ENCODE results near the gene RAB7B.

Gene RAB7B

DNA sequence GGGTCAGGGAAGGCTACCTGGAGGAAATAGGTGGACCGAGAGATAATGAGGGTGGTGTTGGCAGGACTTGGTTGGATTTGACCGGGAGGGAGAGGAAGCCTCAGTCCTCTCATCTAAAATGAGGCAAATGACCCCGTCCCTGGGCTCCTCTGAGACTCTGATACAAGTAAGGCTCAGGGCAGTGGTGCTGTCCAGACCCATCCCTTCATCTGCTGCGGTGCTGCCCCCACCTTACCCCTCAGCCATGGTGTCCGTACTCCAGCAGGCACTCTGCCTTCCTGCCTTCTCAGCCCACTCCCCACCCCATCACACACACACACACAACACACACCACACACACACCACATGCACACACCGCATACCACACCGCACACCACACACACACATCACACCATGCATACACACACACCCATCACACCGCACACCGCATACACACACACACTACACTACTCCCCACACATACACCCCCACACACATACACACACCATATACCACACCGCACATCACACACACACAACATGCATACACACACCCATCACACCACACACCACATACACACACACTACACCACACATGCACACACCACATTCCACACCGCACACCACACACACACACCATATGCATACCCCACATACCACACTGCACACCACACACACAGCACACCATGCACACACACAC, 30.6 kb downstream of the RAB7B start:
- no peak for DNase-seq

DNA sequence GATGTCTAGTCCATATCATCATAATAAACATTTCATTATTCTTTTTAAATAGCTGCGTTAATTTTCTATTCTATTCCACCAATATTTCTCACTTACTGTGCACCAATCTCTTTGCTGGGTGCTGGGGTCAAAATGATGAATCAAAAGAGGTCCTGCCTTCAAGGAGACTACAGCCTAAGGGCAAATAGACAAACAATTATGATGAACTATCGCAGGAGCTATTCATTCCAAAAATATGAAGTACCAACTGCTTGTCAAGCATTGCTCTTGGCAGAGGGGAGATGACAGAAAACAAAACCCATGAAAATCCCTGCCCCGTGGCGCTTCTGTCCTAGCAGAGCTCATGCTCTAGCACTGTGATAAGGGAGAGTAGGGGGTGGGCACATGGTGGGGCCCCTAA, 31.1 kb downstream of the RAB7B start:
- no peak for DNase-seq

DNA sequence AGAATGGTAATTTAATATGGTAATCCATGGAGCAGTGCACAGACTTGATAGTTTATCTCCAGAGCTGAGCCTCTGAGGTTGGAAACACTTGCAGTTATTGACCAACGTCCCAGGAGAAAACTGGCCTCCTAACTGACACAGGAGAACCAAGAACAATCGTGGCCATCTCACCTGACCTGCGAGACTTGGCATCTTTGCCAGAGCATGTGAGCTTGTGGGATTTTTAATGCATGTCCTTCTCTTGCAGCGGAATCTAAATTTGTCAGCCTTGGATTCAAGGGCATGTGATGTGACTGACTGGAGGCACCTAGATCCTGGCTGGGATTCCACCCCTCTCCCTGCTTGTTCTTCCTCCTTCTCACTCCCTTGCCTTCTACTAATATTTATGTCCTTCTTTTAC, 32.1 kb downstream of the RAB7B start:
- no peak for DNase-seq

DNA sequence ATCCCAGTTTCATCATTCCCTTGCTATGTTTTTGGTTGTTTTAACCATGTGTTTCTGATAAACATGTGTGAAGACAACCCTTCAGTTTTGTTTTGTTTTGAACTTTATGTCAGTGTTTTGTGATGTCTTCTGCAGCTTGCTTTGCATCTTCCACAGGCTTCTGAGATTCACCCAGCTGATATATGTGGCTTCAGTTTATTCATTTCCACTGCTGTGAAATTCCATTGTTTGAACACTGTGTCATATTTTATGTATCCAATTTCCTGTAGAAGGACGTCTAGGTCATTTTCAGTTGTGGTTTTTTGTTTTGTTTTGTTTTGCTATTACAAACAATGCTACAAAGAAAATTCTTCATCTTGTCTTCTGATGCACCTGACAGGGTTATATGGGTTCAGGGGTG, 32.7 kb downstream of the RAB7B start:
- no peak for DNase-seq

DNA sequence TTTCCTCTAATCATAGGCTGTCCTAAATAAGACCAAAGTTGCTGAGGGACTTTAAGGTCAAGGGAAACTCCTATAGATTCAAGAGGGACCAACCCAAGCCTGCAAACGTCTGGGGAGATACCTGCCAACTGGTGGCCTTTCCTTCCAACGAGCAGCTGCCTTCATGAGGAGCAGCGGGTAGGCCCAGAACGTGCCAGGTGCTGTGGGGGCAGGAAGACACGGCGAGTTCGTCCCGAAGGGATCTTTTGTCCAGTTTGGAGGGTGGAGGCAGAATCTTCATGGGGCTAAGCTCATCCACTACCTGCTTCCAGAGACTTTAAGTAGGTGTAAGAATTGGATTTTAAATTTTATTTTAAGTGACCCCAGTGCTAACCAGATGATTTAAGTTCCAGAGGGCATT, 34.0 kb downstream of the RAB7B start:
- DNase-seq, result no peak

DNA sequence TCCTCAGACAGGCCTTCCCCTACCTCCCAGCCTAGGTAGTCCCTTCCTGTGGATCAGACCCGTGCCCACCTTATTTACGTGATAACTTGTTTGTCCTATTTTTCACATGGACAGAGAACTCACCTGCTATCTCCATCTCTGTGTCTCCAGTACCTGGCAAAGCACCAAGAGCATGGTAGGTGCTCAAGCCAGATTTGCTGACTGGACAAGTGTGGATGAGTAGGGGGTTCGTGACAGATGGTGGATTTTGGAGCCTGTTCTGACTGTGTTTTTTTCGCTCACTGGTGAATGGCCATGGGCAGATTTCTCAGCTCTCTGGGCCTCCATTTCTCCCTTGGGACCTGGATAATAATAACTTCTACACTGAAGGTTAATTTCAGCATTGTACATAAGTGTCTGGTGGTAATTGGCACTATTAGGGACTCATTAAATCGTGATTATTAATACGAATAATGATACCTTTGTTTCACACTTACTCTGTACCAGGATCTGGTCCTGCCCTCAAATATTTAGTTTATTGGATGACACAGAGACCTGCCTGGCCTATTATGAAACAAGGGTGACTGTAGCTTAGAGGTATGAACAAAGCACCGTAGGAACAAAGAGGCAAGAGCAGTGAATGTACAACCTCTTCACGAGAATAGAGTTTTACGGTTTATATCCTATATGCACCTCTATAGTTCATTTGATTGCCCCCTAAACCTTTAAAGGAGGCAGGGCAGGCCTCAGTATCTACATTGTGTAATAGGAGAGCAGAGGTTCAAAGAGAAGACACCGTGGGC, 35.5 kb downstream of the RAB7B start:
- no peak for DNase-seq

DNA sequence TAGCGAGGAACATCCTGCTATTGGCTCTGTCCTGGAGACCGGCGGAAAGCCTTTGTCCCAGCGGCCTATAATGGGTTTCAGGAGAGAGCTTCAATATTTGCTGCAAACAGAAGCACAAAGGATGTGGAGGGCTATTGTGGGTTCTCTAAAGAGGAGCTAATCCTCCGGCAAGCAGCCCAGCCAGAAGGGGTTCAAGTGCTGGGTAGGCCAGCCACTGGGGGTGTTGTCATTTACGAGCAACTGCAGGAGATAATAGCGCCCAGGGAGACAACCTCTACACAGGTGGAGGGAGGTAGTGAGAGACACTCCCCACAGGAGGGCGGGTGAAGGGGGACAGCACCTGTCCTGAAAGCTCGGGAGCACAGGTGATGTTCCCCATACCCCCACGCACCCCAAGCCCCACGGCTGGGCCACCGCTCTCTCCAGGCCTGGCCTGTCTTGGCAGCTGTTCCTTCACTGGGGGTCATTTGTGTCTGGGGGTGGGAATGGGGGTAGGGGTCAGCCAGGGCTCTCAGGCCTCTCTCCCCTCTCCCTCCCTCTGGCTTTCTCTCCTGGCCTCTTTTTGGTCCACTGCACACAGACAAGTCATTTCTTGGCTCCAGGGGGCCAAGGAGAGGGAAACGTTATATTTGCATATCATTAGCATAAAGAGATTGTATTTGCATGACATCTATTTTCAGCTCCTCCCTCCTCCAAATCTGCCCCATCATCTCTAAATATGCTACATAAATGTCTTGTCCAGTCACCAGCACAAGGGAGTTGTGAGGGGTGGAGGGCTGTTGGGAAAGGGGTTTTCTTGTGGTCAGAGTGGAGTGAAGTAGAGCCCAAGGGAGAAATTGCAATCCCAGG, 37.9 kb downstream of the RAB7B start:
- DNase-seq, result no peak

DNA sequence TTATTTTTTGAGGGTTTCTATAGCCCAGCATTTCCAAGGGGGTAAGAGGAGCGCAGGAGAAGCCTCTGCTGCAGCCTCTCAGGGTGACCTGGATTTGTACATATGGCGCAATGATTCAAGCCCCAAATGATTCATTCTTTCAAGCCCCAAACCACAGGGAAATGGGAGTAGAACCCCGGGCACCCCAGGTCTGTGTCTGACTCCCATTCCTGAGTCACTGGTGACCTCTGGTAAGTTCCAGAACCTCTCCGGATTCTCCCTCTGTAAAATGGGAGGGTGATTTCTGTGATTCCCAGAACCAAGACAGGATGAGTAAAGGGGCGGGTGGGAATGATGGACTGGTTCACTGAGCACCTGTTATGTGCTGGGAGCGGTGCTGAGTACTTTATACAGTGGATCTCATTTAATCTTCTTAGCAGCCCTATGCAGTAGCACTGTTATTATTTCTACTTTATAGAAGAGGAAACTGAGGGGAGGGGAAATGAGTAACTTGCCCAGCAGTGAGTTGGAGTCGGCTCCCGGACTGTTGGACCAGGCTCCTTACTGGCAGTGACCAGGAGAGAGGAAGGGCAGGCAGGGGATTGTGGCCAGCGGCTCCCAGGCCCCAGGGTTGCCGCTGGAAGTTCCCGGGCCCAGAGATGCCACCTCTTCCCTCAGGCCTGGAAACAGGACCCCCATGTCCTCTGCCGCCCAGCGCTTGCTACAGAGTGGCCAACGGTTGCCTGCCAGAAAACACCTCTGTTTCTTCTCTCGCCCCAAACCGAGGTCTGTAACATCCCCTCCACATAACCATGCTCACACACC, 39.6 kb downstream of the RAB7B start:
- no peak for DNase-seq

DNA sequence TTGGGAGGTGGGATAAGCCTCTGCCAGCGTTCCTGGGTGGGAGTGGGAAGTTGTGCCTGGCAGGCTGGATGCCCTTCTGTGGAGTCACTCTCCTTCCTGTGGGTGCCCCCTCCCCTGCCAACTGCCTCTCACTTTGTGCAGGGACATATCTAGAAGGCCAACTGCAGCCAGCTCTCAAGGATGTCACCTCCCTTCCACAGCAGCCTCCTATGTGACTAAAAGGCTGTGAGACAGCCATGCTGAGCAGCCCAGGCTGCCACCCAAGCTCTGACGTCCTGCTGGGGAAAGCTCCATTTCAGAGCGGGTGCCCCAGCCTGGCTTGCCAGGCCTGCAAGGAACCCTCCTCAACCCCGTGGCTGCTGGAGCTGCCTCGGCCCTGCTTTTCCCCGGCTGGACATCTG, 40.4 kb downstream of the RAB7B start:
- DNase-seq, result no peak

DNA sequence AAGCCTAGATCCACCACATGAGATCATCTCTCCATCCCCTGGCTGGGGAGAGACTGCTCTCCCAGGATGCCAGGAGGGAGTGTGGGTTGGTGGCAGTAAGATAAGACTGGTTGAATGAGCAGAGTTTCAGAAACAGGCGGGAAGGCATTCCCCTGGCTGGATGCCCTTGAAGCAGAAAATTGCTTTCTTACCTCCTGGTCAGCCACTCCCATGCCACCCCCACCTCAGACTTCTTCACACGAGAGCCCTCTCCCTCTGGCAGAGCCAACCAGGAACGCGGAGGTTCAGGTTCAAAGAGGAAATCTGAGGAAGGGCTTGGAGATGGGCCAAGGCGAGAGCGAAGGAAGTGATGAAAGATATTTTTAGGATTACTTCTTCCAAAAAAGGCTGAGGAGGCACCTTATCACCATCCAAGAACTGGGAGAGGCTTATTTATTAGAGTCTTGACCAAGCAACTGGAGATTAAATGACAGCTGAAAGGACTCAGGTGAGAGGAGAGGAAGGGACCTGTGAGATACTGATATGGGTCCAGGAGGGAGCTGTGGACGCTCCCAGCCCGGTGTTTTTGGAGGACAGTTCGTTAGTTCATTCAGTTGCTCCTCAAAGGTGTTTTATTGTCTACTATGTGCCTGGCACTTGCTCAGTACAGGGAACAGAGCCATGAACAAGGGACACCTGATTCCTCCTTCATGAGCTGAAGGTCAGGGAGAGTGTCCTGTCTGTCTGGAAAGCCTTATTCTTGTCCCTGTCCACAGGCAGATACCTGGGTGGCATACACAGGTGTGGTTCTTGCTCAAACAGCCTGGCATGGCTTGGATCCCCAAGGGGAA, 41.0 kb downstream of the RAB7B start:
- DNase-seq, result no peak

DNA sequence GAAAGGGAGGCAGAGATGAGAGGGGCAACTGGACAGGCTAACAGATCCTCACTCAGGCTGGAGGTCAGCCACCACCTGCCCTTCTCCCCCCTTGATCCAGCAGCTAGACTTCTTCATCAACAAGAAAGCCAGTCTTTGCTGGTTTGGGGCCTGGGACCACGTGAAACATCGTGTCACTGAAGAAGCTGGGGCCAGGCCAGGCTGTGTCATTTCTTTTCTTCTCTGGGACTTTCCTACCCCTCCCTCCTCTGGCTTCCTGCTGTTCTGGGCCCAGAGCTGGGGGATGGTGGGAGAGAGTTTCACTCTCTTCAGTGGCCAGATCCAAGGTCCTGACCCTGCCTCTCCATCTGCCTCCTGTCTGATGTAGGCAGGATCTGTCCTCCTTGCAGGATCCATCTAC, 41.8 kb downstream of the RAB7B start:
- DNase-seq, result no peak

DNA sequence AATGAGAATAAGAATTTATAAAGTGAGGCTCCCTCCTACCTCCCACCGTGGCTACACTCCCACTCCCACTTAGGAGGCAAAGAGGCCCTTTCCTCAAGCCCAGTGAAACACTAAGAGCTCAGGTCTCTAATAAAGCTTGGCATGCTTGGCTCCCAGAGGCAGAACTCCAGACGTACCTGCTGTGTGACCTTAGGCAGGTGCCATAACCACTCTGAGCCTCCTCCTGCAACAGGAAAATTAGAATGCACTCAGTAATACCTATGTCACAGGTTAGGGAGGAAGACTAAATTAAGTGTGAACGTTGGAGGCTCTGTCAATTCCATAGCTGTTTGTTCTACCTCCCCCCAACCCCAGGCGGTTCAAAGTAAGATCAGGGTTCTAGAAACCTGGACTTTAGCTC, 43.4 kb downstream of the RAB7B start:
- no peak for DNase-seq

DNA sequence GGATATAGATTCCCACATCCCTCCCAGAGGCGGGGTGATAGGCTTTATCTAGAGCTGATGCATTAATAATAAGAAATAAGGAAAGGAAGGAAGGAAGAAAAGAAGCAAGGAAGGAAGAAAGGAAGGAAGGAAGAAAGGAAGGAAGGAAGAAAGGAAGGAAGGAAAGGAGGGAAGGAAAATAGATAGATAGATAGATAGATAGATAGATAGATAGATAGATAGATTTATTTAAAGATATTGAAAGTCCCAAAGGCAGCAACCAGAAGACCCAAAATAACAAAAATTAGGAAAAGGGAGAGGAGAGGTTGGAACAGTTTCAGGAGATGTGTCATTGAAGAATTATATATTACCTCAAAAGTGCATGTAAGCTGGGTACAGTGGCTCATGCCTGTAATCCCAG, 47.7 kb downstream of the RAB7B start:
- no peak for DNase-seq

DNA sequence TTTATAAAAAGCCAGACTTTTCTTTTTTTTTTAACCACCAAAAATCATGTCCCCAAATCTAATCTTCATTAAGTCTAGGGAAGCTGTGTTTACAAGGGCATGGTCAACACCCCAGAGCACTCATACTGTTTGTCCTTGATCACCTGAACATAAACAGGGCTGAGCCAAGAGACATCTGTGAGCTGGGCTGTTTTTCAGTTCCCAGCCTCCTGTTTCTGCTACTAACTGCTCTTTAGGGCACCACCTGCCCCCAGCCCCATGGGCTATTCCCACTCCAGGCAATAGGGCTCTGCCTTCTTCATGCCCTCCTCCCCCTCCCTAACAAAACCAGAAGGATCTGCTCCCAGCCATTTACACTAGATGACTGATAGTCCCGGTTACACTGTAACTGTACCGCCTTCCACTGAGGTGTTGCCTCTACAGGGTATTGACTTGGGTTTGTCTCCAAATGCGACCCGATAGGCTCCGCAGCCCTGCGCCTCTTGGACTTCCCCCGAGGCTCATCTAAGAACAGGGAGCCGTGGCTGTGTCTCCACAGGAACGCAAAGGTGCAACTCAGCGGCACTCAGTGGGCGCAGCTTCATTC, 48.3 kb downstream of the RAB7B start:
- no peak for DNase-seq

DNA sequence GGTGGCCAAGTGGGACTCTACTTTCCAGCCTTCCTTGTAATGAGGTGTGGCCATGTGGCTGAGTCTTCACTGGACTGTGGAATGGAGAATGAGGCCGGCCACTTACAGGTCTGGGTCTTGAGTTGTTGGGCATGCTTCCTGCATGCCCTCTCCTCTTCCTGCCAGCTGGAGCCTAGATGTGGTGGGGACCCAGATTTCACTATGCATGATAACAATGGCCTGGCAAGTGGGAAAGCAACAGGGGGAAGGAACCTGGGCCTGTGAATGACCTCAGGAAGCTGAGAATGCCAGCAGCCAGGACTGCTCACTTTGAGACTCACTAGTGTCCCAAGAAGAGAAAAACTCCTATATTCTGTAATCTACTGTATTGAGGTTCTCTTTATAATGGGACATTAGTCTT, 51.4 kb downstream of the RAB7B start:
- no peak for DNase-seq

DNA sequence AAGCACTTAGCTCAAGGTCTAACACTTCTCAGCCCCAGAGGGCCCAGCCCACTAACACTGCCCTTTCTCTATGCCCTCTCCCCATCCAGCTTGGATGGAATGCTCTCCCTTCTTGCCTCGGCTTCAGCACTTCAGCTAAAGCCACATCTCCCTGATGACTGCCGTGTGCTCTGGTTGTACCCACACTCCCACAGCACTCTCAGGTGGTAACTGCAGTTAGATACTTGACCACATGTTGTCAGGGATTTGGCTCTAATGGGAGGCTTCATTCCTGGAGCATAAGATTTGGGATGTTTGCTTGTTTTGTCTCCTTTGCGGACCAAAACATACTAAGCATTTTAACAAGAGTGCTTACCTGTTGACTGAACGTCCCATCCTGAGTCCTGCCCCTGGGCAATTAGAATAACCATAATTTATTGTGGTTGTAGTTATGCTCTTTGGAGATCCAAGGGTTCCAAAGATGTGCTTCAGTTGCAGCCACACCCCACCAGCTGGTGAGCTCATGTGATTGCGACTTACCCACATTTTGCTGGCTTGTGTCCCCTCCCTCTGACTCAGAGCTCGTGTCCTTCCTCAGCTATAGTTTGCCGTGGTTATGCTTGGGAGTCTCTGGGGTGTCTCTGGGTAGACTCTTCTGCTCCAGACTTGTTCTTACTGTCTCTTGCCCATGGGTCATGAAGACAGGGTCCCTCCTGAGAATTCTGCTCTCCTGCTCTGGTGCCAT, 52.2 kb downstream of the RAB7B start:
- DNase-seq, result no peak

DNA sequence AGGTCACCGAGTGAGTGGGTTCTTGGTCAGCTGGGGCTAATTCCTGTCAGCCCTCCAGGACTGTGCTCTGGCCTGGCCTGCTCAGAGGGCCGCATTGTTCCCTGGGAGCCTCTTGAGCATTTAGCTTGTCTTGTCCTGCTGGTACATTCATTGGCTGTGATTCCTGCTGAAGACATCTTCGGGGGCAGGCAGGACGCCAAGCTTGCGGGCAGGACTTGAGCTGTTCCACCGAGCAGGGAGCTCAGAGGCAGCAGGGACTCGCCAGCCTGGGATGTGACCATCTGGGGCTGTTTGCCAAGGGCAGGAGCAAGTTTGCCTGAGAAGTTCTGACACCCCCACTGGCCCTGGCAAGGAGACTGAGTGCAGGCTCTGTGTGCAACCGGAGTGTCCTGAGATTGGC, 52.9 kb downstream of the RAB7B start:
- no peak for DNase-seq

DNA sequence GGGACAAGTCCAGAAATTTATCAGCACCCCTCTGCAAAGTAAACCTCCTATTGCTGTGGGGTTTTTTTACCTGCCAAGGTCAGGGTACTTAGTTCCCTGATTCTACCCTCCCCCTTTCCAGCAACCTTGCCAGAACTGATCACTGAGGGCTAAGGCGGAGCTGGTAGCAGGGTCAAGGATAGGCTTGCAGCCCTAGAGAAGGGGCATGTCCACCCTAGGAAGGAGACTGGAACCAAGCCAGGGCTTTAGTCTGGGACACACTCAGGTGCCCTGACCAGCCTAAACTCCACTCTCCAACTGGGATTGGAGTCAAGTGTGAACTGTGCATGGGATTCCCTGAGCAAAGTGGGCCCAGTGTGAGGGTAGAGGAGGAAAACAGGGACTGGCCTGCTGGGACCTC, 53.4 kb downstream of the RAB7B start:
- no peak for DNase-seq

DNA sequence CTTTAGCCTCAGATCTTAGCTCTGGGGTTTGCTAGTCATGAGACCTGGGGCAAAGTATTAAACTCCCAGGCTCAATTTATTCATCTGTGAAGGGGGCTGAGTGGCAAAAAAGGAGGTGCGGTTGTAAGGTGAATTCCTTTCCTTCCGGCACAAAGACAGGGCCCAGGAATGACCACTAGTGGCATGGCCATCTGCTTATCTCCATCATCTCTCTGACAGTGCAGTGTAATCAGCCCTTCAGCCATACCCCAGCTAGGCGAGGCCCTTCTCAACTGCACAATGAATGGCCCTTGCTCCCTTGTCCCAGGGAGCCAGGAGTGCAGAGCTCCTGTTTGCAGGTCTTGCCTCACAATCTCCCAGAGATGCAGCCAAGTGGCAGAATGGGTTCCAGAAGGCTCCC, 54.3 kb downstream of the RAB7B start:
- no peak for DNase-seq

DNA sequence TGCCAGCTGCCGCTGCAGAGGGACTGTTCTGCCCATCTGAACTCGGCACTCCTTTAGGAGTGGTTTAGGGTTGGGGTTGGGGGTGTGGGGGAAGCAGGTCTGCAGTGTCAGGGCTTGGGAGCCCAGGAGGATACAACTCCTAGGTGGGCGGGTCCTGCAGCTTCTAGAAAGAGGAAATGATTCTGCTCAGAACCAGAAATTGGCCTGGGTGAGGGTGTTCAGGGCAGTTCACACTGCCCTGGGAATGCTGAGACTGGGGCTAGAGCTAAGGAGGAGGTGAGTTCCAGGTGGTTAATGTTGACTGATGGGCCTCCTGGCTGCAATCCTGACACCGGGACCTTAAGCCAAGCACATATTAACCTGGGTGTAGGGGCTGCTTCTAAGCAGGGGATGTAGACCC, 55.2 kb downstream of the RAB7B start:
- DNase-seq, result no peak

DNA sequence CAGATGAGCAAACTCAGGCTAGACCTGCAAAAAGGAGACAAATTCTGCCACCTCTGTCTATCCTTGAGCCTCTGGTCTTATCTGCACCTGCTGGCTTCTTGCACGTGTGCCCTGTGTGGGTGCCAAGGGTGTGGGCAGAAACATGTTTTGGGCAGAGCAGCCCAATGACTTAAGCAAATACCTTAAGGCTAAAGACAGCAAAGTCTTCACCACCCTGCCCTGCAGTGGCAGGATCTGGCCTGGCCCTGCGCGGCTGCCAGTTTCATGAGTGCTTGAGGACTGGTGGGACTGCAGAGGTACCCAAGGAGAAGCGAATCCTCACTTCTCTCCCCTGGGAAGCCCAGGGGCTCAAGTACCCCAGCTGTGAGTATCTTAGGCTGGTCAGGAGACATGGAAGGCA, 56.2 kb downstream of the RAB7B start:
- DNase-seq, result no peak
